BJ (cell line): ENCODE results near the gene SRSF5. TPM values are rescaled to one million over a fixed set of nuclear protein-coding genes. Genes with fewer than 3 reads are reported as not detected.
"Not testable (repeated sequence)": the region's sequence is repeated elsewhere in the genome, so short reads cannot be mapped to it uniquely, and the experiment has no call there.

Experiments used
- CTCF ChIA-PET: fragments of 350-600 bp; formaldehyde crosslinking; extraction: SDS; loops from one replicate; lab custom pipeline; 2021; ENCODE audit warnings: antibody characterized with exemption, inconsistent platforms; lab: Yijun Ruan, JAX
- POLR2A ChIA-PET: fragments of 300-600 bp; sonication (Branson Sonifier 250); formaldehyde crosslinking; extraction: SDS; loops from one replicate; lab custom pipeline; 2021; ENCODE audit warnings: antibody characterized with exemption; lab: Charles Lee
- DNase-seq: peaks from one replicate; pipeline ENCODE4 v3.0.0-alpha.2; 2011; ENCODE audit warnings: low read depth
- H3K27me3 ChIP-seq: 2 replicates; pipeline ENCODE4 v1.6.0; 2011; ENCODE audit warnings: low read length; ENCODE audit not compliant: control insufficient read depth, insufficient read depth
- H3K36me3 ChIP-seq: 2 replicates; pipeline ENCODE4 v1.5.1; 2011; ENCODE audit warnings: low read length; ENCODE audit not compliant: control insufficient read depth, insufficient read depth
- H3K4me3 ChIP-seq: 2 replicates; pipeline ENCODE4 v1.5.1; 2011; ENCODE audit warnings: low read depth, mild to moderate bottlenecking, control low read depth, low read length
- polyA minus RNA-seq: library from RNA; depleted of rRNA, polyadenylated mRNA; stranded (reverse); fragments of >200 nt; gene quantifications from 2 replicates; pipeline ENCODE4 v1.2.3, GENCODE V29; 2011; rRNA and poly(A)+ RNA removed
- polyA plus RNA-seq: library from polyadenylated mRNA; depleted of rRNA; stranded (reverse); fragments of >200 nt; gene quantifications from 2 replicates; pipeline ENCODE4 v1.2.3, GENCODE V29; 2011; rRNA removed
- TF ChIP-seq, protein P1 (sequence below): IDR thresholded peaks from 2 replicates; pipeline ENCODE4 v1.5.1; 2011; ENCODE audit warnings: low read depth, mild to moderate bottlenecking, control low read depth, inconsistent platforms, low read length, moderate library complexity; ENCODE audit not compliant: insufficient read depth

Gene SRSF5
- polyA plus RNA-seq = 162 and 194 TPM in 2 replicates
- polyA minus RNA-seq = 83.6 and 84.0 TPM in 2 replicates

DNA sequence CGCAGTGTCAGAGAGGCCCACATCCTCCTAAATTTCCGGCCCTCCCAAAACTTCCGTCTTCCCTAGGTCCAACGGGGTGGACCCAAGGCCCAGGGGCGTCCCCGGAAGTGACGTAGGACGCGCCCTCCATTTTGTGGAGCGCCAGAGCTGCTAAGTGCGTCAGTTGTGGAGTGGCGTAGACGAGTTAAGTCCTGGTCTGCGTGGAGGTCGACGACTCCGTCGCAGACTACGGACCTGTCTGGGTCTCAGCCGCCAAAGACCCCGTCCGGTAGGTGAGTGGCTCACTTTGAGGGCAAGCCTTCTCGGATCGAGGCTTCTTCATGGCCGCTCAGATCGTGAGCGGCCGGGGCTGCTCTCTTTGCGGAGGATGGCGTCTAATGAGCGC, at the start of gene SRSF5:
Gene SRSF5, plus strand, starts transcription at position 159 of the 385 bp plus-strand sequence. CDS start 1,015 bp downstream, outside the sequence.
- Histone ChIP-seq H3K27me3 (no peaks in the 10 kb centered on the region), H3K4me3 (peak within 1 kb of the TSS; percentile 95), H3K36me3 (peaks cover 15% of the 10 kb centered on the region)
- TF ChIP-seq, protein P1, sequence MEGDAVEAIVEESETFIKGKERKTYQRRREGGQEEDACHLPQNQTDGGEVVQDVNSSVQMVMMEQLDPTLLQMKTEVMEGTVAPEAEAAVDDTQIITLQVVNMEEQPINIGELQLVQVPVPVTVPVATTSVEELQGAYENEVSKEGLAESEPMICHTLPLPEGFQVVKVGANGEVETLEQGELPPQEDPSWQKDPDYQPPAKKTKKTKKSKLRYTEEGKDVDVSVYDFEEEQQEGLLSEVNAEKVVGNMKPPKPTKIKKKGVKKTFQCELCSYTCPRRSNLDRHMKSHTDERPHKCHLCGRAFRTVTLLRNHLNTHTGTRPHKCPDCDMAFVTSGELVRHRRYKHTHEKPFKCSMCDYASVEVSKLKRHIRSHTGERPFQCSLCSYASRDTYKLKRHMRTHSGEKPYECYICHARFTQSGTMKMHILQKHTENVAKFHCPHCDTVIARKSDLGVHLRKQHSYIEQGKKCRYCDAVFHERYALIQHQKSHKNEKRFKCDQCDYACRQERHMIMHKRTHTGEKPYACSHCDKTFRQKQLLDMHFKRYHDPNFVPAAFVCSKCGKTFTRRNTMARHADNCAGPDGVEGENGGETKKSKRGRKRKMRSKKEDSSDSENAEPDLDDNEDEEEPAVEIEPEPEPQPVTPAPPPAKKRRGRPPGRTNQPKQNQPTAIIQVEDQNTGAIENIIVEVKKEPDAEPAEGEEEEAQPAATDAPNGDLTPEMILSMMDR = no peak
- ChIA-PET CTCF (interaction anchor here (0.7 to 1.3 kb wide), 4 partner anchors 16 to 182 kb away, joined by 3 to 4 read pairs (median 4); no protein-coding TSS in a partner anchor), POLR2A (interaction anchor here (0.7 to 1.0 kb wide), 2 partner anchors 27 to 133 kb away, joined by 3 to 13 read pairs; no protein-coding TSS in a partner anchor)
- peak; percentile 77 for DNase-seq

DNA sequence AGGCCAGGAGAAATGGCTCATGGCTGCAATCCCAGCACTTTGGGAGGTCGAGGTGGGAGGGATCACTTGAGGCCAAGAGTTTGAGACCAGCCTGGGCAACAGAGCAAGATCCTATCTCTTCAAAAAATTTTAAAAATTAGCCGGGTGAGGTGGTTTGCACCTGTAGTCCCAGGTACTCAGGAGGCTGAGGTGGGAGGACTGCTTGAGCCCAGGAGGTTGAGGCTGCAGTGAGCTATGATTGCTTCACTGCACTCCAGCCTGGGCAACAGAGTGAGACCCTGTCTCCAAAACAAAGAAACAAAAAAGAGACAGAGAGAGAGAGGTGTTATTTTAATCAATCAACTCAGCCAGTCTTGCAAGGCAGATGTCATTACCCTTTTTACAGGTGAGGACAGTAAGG, 48.3 kb upstream of the SRSF5 start:
- H3K36me3 ChIP-seq, POLR2A ChIA-PET, H3K4me3 ChIP-seq, DNase-seq, H3K27me3 ChIP-seq: not testable (repeated sequence)
- CTCF ChIA-PET = interaction anchor here (1.3 to 3.8 kb wide), 4 partner anchors 8 to 133 kb away, joined by 3 to 19 read pairs (median 9); no protein-coding TSS in a partner anchor

DNA sequence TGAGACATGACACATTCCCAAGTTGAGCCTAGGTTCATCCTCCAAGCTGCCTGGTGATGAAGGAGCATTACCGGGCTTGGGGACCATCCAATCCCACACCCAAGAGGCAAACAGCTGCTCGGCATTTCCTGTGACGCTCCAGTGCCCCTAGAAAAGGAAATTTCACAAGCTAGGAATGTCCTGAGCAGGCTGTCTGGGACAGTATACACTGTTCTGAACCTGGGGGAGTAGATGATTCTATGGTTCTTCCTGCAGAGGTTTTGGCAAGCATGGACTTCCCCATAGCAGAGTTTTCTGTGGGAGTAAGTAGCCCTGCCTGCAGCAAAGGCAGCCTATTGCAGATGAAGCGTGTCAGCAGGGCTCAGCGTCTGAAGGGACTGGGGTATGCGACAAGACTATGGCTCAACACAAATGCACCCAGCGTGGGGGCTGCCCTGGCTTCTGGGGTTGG, 47.4 kb upstream of the SRSF5 start:
- TF ChIP-seq, protein P1 = no peak
- Histone ChIP-seq H3K4me3 (no peak overlapping the region), H3K36me3 (no peaks in the 10 kb centered on the region), H3K27me3 (no peaks in the 10 kb centered on the region)
- peak; percentile 74 for DNase-seq
- POLR2A ChIA-PET = interaction anchor here (0.6 kb wide), 1 partner anchor 711 kb away, joined by 3 read pairs; no protein-coding TSS in a partner anchor
- CTCF ChIA-PET = interaction anchor here (0.7 to 3.8 kb wide), 7 partner anchors 12 to 184 kb away, joined by 3 to 19 read pairs (median 5); no protein-coding TSS in a partner anchor

DNA sequence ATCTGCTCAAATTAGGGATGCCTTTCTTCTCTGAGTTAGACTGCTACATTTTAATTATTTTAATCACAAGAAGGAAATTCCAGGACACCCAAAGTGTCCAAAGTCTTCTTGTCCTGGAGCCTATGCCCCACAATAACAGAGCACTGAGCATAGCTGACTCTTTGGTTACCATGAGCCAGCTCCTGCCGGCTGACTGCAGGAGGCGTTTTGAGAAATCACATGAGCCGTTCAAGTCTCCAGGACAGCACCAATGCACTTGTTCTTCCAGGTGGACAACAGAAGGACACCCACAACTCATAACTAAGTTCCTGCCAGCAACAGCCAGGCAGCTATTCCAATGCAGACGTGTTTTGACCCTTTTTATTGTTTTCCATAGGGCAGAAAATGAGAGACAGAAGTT, 46.0 kb upstream of the SRSF5 start:
- no peak overlapping the region for H3K4me3 ChIP-seq
- TF ChIP-seq, protein P1 = no peak
- POLR2A ChIA-PET = no interaction called here
- H3K27me3 ChIP-seq = no peaks in the 10 kb centered on the region; the same call in 1 of the 2 replicates
- DNase-seq = no peak
- CTCF ChIA-PET = interaction anchor here (0.9 to 3.8 kb wide), 5 partner anchors 11 to 146 kb away, joined by 3 to 19 read pairs (median 3); no protein-coding TSS in a partner anchor
- no peaks in the 10 kb centered on the region for H3K36me3 ChIP-seq

DNA sequence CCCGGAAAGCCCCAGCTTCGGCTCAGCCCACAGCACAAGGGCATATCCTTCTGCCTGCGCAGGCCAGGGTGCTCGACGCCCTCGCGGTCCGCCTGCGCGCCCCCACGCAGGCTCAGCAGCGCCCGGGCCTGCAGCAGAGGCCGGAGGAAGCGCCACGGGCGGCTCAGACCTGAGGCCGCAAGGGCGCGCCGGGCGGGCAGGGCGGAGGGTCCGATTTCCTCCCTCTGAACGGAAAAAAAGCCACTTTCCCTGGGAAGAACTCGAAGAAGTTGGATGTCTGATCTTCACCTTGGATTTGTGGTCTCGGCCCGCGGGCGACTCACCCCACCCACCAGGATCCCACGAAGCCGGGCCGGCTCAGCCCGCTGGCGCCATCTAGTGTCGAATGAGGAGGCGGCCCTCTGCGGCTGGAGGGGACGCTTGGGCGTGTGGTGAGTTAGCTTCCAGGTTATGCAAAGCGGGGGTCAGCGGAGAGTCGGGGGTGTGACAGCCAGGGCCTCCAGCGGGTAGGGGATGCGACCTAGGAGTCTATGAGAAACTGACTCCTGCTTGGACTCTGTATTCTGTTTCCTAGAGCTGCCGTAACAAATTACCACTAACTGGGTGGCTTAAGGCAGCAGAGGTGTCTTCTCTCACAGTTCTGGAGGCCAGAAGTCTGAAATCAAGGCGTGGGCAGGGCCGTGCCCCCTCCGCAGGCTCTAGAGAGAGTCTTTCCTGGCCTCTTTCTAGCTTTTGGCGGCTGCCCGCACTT, 40.0 kb upstream of the SRSF5 start:
- ChIA-PET CTCF (interaction anchor here (0.6 to 4.2 kb wide), 42 partner anchors 9 to 205 kb away, joined by 3 to 54 read pairs (median 4); partner anchors contain the start of gene SUSD6), POLR2A (no interaction called here)
- peak overlapping the region; percentile 42 for H3K4me3 ChIP-seq
- H3K27me3 ChIP-seq = no peaks in the 10 kb centered on the region; the same call in 1 of the 2 replicates
- H3K36me3 ChIP-seq = no peaks in the 10 kb centered on the region
- TF ChIP-seq, protein P1 = peak; percentile 99
- DNase-seq = no peak
